ENCODE results near the gene COPS3. TPM values are rescaled to one million over a fixed set of nuclear protein-coding genes. Genes with fewer than 3 reads are reported as not detected.

The COPS3 gene
- total and polyA plus RNA-seq, 5 donors: 52.0 to 65.7 (median 52.5) TPM

GRCh38 chr17:17201271-17201670, 79.8 kb downstream of the COPS3 start:
- no peak for ATAC-seq
- no peaks in the 10 kb centered on the region for H3K27me3 ChIP-seq (ENCODE audit: control insufficient read depth, insufficient read depth)
- no peaks in the 10 kb centered on the region for H3K9me3 ChIP-seq (ENCODE audit: control insufficient read depth, low read length)
- intact Hi-C loops (cut with DNase I): no loop called here
- DNase-seq: peak in 1 of 3 donors; percentile 33
- H3K27ac ChIP-seq (ENCODE audit: low read length): no peak overlapping the region
- H3K4me3 ChIP-seq (ENCODE audit: low read length): no peak overlapping the region
- WGBS: 83% methylated on average over 10 of the region's 10 CpGs
- H3K4me1 ChIP-seq (ENCODE audit: control insufficient read depth, insufficient read depth, low read length): peaks cover 2% of the 10 kb centered on the region

- no peak for ATAC-seq
- H3K4me1 ChIP-seq (ENCODE audit: control insufficient read depth, insufficient read depth, low read length): peaks cover 2% of the 10 kb centered on the region
- intact Hi-C loops (cut with DNase I): no loop called here
- DNase-seq: peak in 1 of 3 donors; percentile 21
- no peak overlapping the region for H3K4me3 ChIP-seq (ENCODE audit: low read length)
- WGBS: 58% methylated on average over 5 of the region's 5 CpGs
- H3K27me3 ChIP-seq (ENCODE audit: control insufficient read depth, insufficient read depth): no peaks in the 10 kb centered on the region
- H3K27ac ChIP-seq (ENCODE audit: low read length): no peak overlapping the region
- no peaks in the 10 kb centered on the region for H3K9me3 ChIP-seq (ENCODE audit: control insufficient read depth, low read length)
Observed at GRCh38 chr17:17200831-17201230, 80.2 kb downstream of the COPS3 start.

GRCh38 chr17:17200311-17200710, 80.7 kb downstream of the COPS3 start:
- ATAC-seq (no peak), DNase-seq (no peak)
- H3K27me3 ChIP-seq (ENCODE audit: control insufficient read depth, insufficient read depth): no peaks in the 10 kb centered on the region
- H3K4me1 ChIP-seq (ENCODE audit: control insufficient read depth, insufficient read depth, low read length): peaks cover 2% of the 10 kb centered on the region
- H3K4me3 ChIP-seq (ENCODE audit: low read length): no peak overlapping the region
- intact Hi-C loops (cut with DNase I): no loop called here
- no peak overlapping the region for H3K27ac ChIP-seq (ENCODE audit: low read length)
- H3K9me3 ChIP-seq (ENCODE audit: control insufficient read depth, low read length): no peaks in the 10 kb centered on the region
- 75% methylated on average over 7 of the region's 7 CpGs for WGBS

DNA sequence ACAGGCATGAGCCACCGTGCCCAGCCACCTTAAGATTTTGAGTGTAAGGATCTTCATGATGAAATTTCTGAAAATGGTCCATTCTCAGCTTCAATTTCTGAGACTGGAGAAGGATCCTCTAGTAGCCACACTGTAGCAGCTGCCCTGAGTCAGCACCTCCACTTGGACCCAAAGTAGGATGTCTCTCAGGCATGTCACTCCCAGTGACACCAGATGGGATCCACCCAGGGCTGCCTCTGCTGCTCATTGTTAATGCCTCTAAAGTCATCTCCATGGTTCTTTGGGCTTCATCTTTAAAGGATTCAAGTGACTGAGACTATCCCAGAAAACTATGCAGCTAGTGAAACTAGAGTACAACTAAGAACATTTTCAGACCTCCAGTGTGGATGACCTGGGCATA, 82.8 kb downstream of the COPS3 start:
- Histone ChIP-seq H3K27me3 (ENCODE audit: control insufficient read depth, insufficient read depth) (no peaks in the 10 kb centered on the region), H3K4me1 (ENCODE audit: control insufficient read depth, insufficient read depth, low read length) (peaks cover 2% of the 10 kb centered on the region), H3K9me3 (ENCODE audit: control insufficient read depth, low read length) (no peaks in the 10 kb centered on the region), H3K27ac (ENCODE audit: low read length) (no peak overlapping the region), H3K4me3 (ENCODE audit: low read length) (no peak overlapping the region)
- intact Hi-C loops (cut with DNase I): no loop called here
- ATAC-seq (no peak), DNase-seq (peak in 1 of 3 donors; percentile 1)
- 90% methylated on average over 1 of the region's 1 CpG for WGBS

GRCh38 chr17:17196776-17197175, 84.3 kb downstream of the COPS3 start:
- Histone ChIP-seq H3K9me3 (ENCODE audit: control insufficient read depth, low read length) (no peaks in the 10 kb centered on the region), H3K27ac (ENCODE audit: low read length) (no peak overlapping the region), H3K4me1 (ENCODE audit: control insufficient read depth, insufficient read depth, low read length) (no peaks in the 10 kb centered on the region), H3K4me3 (ENCODE audit: low read length) (no peak overlapping the region), H3K27me3 (ENCODE audit: control insufficient read depth, insufficient read depth) (no peaks in the 10 kb centered on the region)
- intact Hi-C loops (cut with DNase I): no loop called here
- no peak for ATAC-seq
- DNase-seq: no peak

Other genes with a start within 250 kb of the COPS3 start
- gene MPRIP, start 238.8 kb downstream of the COPS3 start, total RNA-seq: 100 to 1,000 TPM; 295 to 331 (median 321) TPM
- gene MPRIP, start 238.8 kb downstream of the COPS3 start, polyA plus RNA-seq: 228 TPM
- 1 to 10 TPM; 3.8 to 5.4 (median 4.0) TPM for gene PLD6, start 74.9 kb downstream of the COPS3 start, total RNA-seq
- 2.9 TPM for gene PLD6, start 74.9 kb downstream of the COPS3 start, polyA plus RNA-seq
- 10 to 100 TPM; 22.9 to 55.7 (median 30.7) TPM for gene FLCN, start 44.1 kb downstream of the COPS3 start, total RNA-seq
- 30.7 TPM for gene FLCN, start 44.1 kb downstream of the COPS3 start, polyA plus RNA-seq
- gene NT5M, start 22.1 kb upstream of the COPS3 start, total RNA-seq: 1 to 10 TPM; 3.4 to 6.1 (median 5.2) TPM
- gene NT5M, start 22.1 kb upstream of the COPS3 start, polyA plus RNA-seq: 6.3 TPM
- gene MED9, start 195.8 kb upstream of the COPS3 start, total RNA-seq: 10 to 100 TPM; 30.7 to 35.6 (median 32.6) TPM
- 38.5 TPM for gene MED9, start 195.8 kb upstream of the COPS3 start, polyA plus RNA-seq
- gene RASD1, start 215.1 kb upstream of the COPS3 start, total RNA-seq: 10 to 100 TPM; 18.7 to 63.8 (median 39.9) TPM
- 66.2 TPM for gene RASD1, start 215.1 kb upstream of the COPS3 start, polyA plus RNA-seq

All from right cardiac atrium (tissue), 5 donors.